Activated naive CD8-positive, alpha-beta T cell treated with anti-CD3 and anti-CD28 coated beads, Interleukin-2, amount 10 ng/mL, durations not matched to agents 7 days and 5 days (primary cell): ENCODE results near the gene LDLRAD4. TPM values are rescaled to one million over a fixed set of nuclear protein-coding genes. Genes with fewer than 3 reads are reported as not detected.

ENCODE experiments used
- ATAC-seq: fragments of 150-1000 bp; cut with Tn5 transposase; one replicate; pipeline ENCODE4 v1.10.0; 2021; ENCODE audit warnings: low read depth, moderate library complexity
- POLR2A ChIA-PET: fragments of 350-600 bp; sonication (Branson Sonifier 250); formaldehyde crosslinking; loops from one replicate; lab custom pipeline; 2021; ENCODE audit warnings: antibody characterized with exemption; lab: Charles Lee
- DNase-seq: peaks from one replicate; pipeline ENCODE4 v3.0.0; 2021
- H3K27ac Mint-ChIP-seq: one replicate; pipeline ENCODE4 v1.8.0; 2022; ENCODE audit warnings: mild to moderate bottlenecking, mixed read lengths
- H3K27me3 Mint-ChIP-seq: one replicate; pipeline ENCODE4 v1.8.0; 2022; ENCODE audit warnings: mild to moderate bottlenecking, moderate library complexity, mixed read lengths
- H3K36me3 Mint-ChIP-seq: one replicate; pipeline ENCODE4 v1.8.0; 2021; ENCODE audit warnings: mild to moderate bottlenecking, mixed read lengths
- H3K4me1 Mint-ChIP-seq: one replicate; pipeline ENCODE4 v1.8.0; 2021; ENCODE audit warnings: mixed read lengths
- H3K4me3 Mint-ChIP-seq: one replicate; pipeline ENCODE4 v1.8.0; 2022; ENCODE audit warnings: mild to moderate bottlenecking, moderate library complexity, mixed read lengths
- H3K9me3 Mint-ChIP-seq: one replicate; pipeline ENCODE4 v1.8.0; 2021; ENCODE audit warnings: mixed read lengths
- total RNA-seq, 2 experiments: library from RNA; stranded (reverse); gene quantifications; one replicate each; pipeline ENCODE4 v1.2.3, GENCODE V29; 2021

LDLRAD4 gene
- total RNA-seq, 2 experiments from 2014 or later, result 40.3 to 44.3 TPM

DNA sequence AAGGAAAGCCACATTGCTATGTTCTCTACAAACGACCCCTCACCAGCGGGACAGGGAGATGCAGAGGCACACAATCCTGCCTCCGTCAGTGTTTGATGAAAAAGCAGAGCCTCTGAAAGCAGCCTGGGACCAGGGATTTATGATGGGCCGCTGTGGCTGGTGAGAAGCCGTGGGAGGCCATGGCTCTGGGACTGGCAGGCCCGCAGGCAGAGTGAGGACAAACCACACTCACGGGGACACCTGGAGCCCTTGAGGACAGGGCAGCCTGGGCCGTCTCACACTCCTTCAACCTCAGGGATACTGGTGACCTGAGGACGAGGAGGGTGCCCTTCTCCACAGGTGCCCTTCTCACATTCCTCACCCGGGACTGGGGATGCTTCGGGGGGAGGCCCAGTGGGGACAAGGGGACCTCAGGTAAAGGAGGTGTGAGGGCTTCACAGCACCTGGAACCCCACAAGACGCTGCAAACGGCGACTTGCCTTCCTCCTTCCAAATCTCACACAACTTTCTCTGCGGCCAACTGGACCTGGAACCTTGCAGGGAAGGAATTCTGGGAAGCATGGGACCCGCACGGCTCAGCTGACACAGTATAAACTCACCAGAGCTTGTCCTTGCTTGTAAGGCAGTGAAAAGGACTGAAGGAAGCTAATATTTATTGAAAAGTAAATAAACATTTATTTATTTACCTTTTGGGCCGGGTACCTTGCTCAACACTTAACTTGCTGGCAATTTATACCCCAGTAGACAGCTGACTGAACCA, 5.3 kb upstream of the LDLRAD4 start:
- Mint-ChIP-seq H3K9me3 (no peaks in the 10 kb centered on the region), H3K36me3 (no peaks in the 10 kb centered on the region), H3K4me3 (no peak overlapping the region), H3K4me1 (peaks cover 7% of the 10 kb centered on the region), H3K27me3 (peaks cover 38% of the 10 kb centered on the region), H3K27ac (no peak overlapping the region)
- POLR2A ChIA-PET, result no interaction called here
- DNase-seq (no peak), ATAC-seq (no peak)

DNA sequence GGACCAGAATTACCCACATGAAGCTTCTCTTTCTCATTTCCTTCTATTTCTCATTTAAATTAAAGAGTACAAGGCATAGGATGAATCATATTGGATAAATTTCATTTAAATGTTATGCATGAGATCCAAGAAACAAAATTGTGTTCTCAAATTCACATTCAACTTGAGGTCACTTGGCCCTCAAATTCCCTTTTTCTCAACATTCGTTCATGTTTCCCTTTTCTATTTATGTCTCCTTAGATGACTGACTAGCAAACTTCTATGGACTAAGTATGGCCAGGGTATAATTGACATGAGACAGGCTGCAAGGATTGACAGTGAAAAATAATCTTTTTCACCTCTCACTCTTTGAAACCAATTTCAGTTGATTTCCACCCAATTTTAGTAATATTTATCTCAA, 4.0 kb upstream of the LDLRAD4 start:
- no peaks in the 10 kb centered on the region for H3K36me3 Mint-ChIP-seq
- POLR2A ChIA-PET, result no interaction called here
- DNase-seq (no peak), ATAC-seq (no peak)
- no peak overlapping the region for H3K4me3 Mint-ChIP-seq
- H3K9me3 Mint-ChIP-seq, result no peaks in the 10 kb centered on the region
- peaks cover 33% of the 10 kb centered on the region for H3K27me3 Mint-ChIP-seq
- H3K4me1 Mint-ChIP-seq, result peaks cover 12% of the 10 kb centered on the region
- no peak overlapping the region for H3K27ac Mint-ChIP-seq

DNA sequence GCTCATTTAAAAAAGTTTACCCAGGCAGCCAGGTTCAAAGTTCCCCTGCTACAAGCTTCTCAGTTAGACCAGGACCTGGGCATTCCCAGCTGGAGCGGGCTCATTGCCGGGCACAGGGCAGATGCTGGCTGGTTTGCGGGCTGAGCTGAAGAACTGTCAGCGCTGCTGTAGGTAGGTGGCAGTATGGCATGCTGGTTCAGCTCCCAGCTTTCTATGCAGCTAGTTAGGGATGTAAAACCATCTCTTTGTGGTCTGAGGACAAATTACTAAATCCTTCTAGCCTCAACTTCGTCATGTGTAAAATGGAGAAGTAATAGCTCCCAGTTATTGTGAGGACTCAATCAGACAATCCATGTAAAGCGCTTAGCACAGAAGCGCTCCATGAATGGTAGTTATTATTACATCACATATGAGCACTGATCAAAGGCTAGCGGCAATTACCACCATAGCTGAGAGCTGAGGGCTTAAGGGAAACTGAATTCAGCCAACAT, 2.4 kb upstream of the LDLRAD4 start:
- H3K27ac Mint-ChIP-seq, result peak overlapping the region; percentile 68
- POLR2A ChIA-PET, result interaction anchor here (0.5 to 1.5 kb wide), 6 partner anchors 66 to 398 kb away, joined by 3 to 9 read pairs (median 4); no protein-coding TSS in a partner anchor

DNA sequence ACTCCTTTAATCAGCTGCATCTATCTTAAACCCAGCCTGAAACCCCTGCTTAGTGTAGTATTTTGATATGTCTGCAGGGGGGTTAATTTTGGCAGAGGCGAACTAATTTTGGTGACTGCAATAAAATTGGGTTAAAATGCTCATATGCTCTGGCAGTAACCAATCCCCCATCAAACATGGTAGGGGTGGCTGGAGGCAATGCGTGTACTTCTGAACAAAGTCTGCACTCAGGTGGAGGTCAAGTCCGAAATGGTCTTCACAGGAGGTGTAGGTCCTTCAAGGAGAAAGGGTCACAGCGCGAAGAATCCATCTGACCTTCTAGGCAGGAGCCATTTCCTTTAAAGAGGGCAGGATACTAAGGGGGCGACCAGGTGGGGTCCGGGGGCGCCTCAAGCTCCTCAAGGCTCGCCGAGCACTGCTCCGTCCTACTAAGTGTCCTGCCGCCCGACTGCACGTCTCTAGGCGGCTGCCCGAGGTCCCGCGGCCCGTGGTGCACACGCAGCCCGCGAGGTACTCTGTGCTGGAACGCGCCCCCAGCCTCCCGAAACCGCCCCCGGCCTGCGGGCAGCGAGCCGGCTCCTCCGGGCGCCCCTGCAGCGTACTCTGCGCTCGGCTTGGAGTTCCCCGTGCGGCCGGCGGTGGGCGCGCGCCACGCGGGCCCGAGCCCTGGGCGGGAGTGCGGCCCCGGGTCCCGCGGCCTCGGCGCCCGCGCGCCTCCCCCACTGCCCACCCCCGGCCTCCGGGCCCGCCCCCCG, 1.7 kb upstream of the LDLRAD4 start:
- H3K27me3 Mint-ChIP-seq, result peaks cover 32% of the 10 kb centered on the region
- DNase-seq (peak; percentile 79), ATAC-seq (peak; percentile 70)
- peak overlapping the region; percentile 86 for H3K4me3 Mint-ChIP-seq
- peaks cover 27% of the 10 kb centered on the region for H3K4me1 Mint-ChIP-seq
- H3K27ac Mint-ChIP-seq, result peak overlapping the region; percentile 59
- H3K9me3 Mint-ChIP-seq, result no peaks in the 10 kb centered on the region
- peaks cover 4% of the 10 kb centered on the region for H3K36me3 Mint-ChIP-seq
- POLR2A ChIA-PET, result interaction anchor here (0.6 to 1.6 kb wide), 6 partner anchors 15 to 398 kb away, joined by 3 to 9 read pairs (median 4); no protein-coding TSS in a partner anchor

More for the DNA sequence above, 2.4 kb upstream of the LDLRAD4 start:
- DNase-seq (peak; percentile 53), ATAC-seq (peak; percentile 41)
- Mint-ChIP-seq H3K36me3 (peaks cover 2% of the 10 kb centered on the region), H3K4me1 (peaks cover 25% of the 10 kb centered on the region), H3K4me3 (peak overlapping the region; percentile 86), H3K9me3 (no peaks in the 10 kb centered on the region), H3K27me3 (peaks cover 30% of the 10 kb centered on the region)

DNA sequence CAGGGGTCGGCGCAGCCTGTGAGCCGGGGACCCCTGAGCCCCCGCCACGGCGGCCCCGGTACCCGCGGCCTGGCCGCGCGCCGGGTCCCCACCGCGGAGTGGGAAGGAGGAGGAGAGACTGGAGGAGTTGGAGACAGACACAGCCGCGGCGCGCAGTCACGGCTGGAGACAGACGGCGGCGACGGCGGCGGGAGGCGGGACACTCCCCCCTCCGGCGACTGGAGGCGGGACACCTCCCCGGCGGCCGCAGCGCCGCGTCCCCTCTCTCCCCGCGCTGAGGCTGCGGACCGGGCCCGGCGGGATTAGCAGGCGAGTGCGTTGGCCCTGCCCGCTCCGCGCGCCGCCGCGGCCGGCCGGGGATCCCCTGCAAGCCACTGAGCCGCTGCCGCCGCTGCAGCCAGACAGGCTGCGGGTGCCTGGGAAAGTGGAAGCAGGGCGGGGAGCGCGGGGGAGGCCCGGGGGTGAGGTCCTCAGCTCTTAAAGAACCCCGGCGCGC, 1.0 kb upstream of the LDLRAD4 start:
- DNase-seq, result peak; percentile 77
- peak overlapping the region; percentile 32 for H3K4me3 Mint-ChIP-seq
- H3K9me3 Mint-ChIP-seq, result no peaks in the 10 kb centered on the region
- H3K27ac Mint-ChIP-seq, result no peak overlapping the region
- peak; percentile 45 for ATAC-seq
- peaks cover 4% of the 10 kb centered on the region for H3K36me3 Mint-ChIP-seq
- H3K4me1 Mint-ChIP-seq, result peaks cover 27% of the 10 kb centered on the region
- H3K27me3 Mint-ChIP-seq, result peaks cover 32% of the 10 kb centered on the region
- POLR2A ChIA-PET, result interaction anchor here (1.6 to 1.9 kb wide), 2 partner anchors 14 to 159 kb away, joined by 3 to 8 read pairs; no protein-coding TSS in a partner anchor

DNA sequence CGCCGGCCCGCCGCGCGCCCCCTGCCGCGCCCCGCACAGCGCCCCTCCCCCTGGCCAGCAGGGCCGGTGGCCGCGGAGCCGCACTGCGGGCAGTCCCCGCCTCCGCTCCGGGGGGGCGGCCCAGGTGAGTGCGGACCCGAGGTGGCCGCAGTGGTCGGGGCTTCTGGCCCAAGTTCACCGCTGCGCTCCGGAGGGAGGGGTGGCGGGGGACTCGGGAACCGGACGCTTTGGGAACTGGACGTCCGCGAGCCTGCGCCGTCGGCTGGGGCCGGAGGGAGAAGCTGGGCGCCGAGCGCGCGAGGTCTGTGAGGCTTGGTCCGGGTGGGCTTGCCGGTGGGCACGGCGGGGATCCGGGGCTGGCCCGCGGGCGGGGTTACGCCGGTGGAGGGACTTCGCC, 591 bp upstream of the LDLRAD4 start:
- Mint-ChIP-seq H3K27me3 (peaks cover 32% of the 10 kb centered on the region), H3K9me3 (no peaks in the 10 kb centered on the region), H3K4me1 (peaks cover 27% of the 10 kb centered on the region), H3K36me3 (peaks cover 4% of the 10 kb centered on the region), H3K4me3 (peak overlapping the region; percentile 65), H3K27ac (no peak overlapping the region)
- DNase-seq (no peak), ATAC-seq (no peak)
- POLR2A ChIA-PET, result interaction anchor here (0.6 to 1.9 kb wide), 3 partner anchors 14 to 234 kb away, joined by 3 to 8 read pairs (median 3); no protein-coding TSS in a partner anchor

DNA sequence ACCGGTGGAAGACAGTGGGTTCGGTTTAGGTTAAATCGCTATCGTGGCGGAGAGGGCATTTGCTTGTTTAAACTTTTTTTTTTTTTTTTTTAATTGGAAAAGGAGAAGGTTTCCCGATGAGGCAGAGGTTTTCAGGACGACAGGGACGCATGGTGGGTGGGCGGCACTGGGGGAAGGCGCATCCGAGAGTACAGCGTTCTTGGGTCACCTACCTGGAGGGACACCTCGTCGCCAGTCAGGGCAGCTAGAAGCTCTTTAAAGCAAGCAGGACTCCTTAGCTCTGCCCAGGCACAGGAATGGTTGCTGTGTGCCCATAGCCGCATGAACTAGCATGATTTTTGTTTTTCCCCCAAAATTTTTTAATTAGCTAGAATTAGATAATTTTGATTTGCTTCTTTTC, 437 bp downstream of the LDLRAD4 start:
- H3K36me3 Mint-ChIP-seq, result peaks cover 4% of the 10 kb centered on the region
- POLR2A ChIA-PET, result interaction anchor here (0.7 to 1.9 kb wide), 7 partner anchors 13 to 342 kb away, joined by 3 to 8 read pairs (median 3); no protein-coding TSS in a partner anchor
- no peaks in the 10 kb centered on the region for H3K9me3 Mint-ChIP-seq
- ATAC-seq (no peak), DNase-seq (no peak)
- peaks cover 30% of the 10 kb centered on the region for H3K4me1 Mint-ChIP-seq
- peaks cover 28% of the 10 kb centered on the region for H3K27me3 Mint-ChIP-seq
- H3K27ac Mint-ChIP-seq, result peak overlapping the region; percentile 71
- peak overlapping the region; percentile 86 for H3K4me3 Mint-ChIP-seq

DNA sequence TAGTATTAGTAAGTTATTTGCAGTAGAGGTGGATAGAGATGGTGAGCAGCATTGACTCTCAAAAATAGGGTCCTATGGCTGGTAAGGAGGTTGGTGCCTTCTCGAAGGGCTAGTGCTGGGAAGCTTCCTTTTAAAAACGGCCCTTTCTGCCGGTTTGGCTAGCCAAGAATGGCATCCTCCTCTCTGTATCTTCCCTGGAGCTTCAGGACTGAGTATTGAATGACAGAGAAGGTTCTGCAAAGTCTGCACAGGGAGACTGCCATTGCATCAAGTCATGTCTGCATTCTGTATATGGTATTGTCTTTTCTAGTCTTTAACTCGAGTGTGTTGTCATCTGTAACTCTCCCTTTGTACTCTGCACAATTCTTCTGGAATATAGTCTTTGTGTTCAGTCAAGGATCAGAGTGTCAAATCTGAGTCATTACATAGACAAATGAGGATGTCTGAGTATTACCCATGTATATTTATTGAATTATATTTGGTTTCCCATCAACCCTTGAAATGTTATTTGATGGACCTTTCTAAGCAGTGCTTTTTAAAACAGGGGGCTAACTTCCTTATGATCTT, 1.1 kb downstream of the LDLRAD4 start:
- peaks cover 22% of the 10 kb centered on the region for H3K27me3 Mint-ChIP-seq
- no peaks in the 10 kb centered on the region for H3K9me3 Mint-ChIP-seq
- POLR2A ChIA-PET, result interaction anchor here (1.1 to 1.6 kb wide), 4 partner anchors 46 to 286 kb away, joined by 3 to 4 read pairs (median 3); no protein-coding TSS in a partner anchor
- peak overlapping the region; percentile 86 for H3K4me3 Mint-ChIP-seq
- no peak for ATAC-seq
- no peak for DNase-seq
- peaks cover 4% of the 10 kb centered on the region for H3K36me3 Mint-ChIP-seq
- peak overlapping the region; percentile 2 for H3K27ac Mint-ChIP-seq
- peaks cover 30% of the 10 kb centered on the region for H3K4me1 Mint-ChIP-seq

DNA sequence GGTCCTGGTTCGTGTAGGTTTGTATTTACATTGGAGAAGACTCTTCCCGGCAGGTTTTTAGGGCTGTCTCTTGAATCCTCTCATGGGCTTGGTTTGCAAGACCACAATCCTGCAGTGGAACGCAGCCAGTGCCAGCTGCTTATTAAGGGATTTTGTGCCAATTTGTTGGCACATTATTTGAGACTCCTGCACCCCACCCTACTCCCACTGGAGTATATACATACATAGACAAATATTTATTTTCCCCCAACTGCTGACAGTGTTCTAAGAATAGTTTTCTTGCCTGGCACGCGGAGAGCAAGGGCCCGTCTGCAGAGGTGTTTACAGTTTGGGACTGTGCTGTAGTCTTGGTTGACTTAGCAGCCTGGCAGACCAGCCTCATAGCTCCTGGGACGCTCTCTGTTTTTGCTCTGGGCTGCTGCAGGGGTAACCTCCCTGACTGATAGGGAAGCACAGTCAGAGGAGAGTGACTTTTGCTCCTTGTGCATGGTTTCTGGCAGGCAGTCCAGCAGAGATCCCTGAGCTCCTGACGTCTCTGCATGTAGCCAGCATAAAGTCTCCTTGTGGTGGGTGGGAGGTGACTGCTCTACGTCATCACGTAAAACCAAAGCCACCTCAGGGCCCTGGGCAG, 1.9 kb downstream of the LDLRAD4 start:
- Mint-ChIP-seq H3K27me3 (peaks cover 15% of the 10 kb centered on the region), H3K4me1 (peaks cover 30% of the 10 kb centered on the region), H3K36me3 (peaks cover 4% of the 10 kb centered on the region), H3K4me3 (no peak overlapping the region), H3K27ac (no peak overlapping the region), H3K9me3 (no peaks in the 10 kb centered on the region)
- POLR2A ChIA-PET, result interaction anchor here (0.6 to 1.6 kb wide), 3 partner anchors 46 to 285 kb away, joined by 3 to 5 read pairs (median 4); no protein-coding TSS in a partner anchor
- ATAC-seq, result no peak
- DNase-seq, result no peak

DNA sequence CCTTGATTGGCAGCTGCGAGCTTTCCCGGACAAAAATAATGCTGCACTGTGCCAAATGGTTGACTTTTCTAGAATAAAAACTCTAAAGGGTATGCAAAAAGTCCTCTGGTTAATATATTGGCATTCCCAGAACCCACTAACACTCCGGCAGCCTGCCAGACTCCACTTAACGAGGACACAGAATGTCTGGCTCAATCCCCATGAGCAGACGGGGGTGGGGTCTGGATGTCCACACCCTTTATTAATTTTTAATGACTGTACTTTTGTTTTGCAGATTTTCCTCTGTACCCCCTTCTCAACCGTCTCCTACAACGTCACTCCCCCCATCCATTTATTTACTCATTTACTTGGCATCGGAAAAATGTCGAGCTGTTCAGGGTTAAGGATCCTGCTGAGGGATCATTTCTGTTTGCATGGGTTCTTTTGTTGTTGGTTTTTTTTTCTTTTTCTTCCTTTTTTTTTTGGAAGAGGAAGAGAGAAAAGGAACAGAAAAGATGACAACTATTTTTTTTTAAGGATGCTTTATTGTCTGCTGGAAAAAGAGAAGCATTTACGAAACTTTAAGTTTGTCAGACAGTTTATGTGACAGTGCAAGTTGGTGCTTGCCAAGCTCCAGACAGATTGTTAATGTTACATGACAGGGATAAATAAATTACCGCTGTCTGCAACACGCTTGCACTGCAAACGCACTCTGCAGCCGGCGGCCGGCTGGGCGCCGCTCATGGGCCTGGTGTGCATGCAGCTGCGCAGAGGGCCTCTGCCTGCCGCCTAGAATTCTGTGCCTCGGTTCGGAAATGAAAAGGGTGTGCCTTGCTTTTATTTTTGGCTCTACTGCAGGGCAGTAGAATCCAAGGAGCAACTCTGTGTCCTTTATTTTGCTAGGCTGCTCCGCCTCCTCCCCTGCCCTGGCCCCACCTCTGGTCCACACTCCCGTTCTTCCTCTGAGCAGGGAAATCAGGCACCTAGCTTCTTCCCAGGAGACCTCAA, 3.6 kb downstream of the LDLRAD4 start:
- POLR2A ChIA-PET, result no interaction called here
- DNase-seq, result no peak
- Mint-ChIP-seq H3K4me1 (peaks cover 24% of the 10 kb centered on the region), H3K36me3 (peaks cover 4% of the 10 kb centered on the region), H3K9me3 (no peaks in the 10 kb centered on the region), H3K27ac (no peak overlapping the region), H3K4me3 (peak overlapping the region; percentile 33), H3K27me3 (peaks cover 9% of the 10 kb centered on the region)
- ATAC-seq, result no peak

DNA sequence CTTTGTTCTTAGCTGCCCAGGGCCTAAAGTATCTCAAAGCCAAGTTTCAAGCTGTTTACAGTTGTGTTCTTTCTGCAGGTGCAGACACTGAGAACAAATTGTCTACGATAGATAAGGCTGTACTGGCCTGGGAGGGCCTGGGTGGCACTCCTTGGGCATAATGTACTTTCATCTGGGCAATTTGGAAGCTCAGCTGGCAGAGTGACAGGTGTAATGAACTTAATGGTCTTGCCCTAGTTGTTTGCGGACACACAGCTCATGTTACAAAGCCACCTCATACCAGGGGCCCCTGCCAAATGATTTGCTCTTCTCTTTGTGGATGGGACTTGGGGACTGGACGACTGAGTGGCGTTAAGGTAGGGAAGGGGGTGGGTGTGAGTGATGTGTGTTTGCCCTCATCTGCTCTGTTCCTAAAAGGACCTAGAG, 4.3 kb downstream of the LDLRAD4 start:
- H3K27ac Mint-ChIP-seq, result no peak overlapping the region
- H3K4me3 Mint-ChIP-seq, result peak overlapping the region; percentile 33

More for the DNA sequence above, 4.3 kb downstream of the LDLRAD4 start:
- peaks cover 24% of the 10 kb centered on the region for H3K4me1 Mint-ChIP-seq
- POLR2A ChIA-PET, result no interaction called here
- H3K36me3 Mint-ChIP-seq, result peaks cover 4% of the 10 kb centered on the region
- ATAC-seq, result no peak
- no peaks in the 10 kb centered on the region for H3K9me3 Mint-ChIP-seq
- peaks cover 9% of the 10 kb centered on the region for H3K27me3 Mint-ChIP-seq
- DNase-seq, result no peak
